Activated CD8-positive, alpha-beta T cell treated with anti-CD3 and anti-CD28 coated beads for 36 hours (primary cell): ENCODE measurements around the gene ANKRD44. TPM values are rescaled to one million over a fixed set of nuclear protein-coding genes. Genes with fewer than 3 reads are reported as not detected.

Experiments
- ATAC-seq: fragments of 200-7000 bp; cut with Tn5 transposase; one replicate; pipeline ENCODE4 v1.10.0; 2021; ENCODE audit warnings: mild to moderate bottlenecking, moderate library complexity
- CTCF ChIA-PET: fragments of 350-600 bp; sonication (Branson Sonifier 250); formaldehyde crosslinking; loops from one replicate; lab custom pipeline; 2021; ENCODE audit warnings: antibody characterized with exemption; lab: Charles Lee
- POLR2A ChIA-PET: fragments of 350-600 bp; sonication (Branson Sonifier 250); formaldehyde crosslinking; loops from one replicate; lab custom pipeline; 2021; ENCODE audit warnings: antibody characterized with exemption; lab: Charles Lee
- DNase-seq: peaks from one replicate; pipeline ENCODE4 v3.0.0-alpha.2; 2020
- H3K27ac Mint-ChIP-seq: one replicate; pipeline ENCODE4 v1.8.0; 2021; ENCODE audit warnings: mild to moderate bottlenecking, mixed read lengths
- H3K27me3 Mint-ChIP-seq: one replicate; pipeline ENCODE4 v1.8.0; 2021; ENCODE audit warnings: mixed read lengths
- H3K36me3 Mint-ChIP-seq: one replicate; pipeline ENCODE4 v1.8.0; 2021; ENCODE audit warnings: low read depth, mixed read lengths
- H3K4me1 Mint-ChIP-seq: one replicate; pipeline ENCODE4 v1.8.0; 2021; ENCODE audit warnings: low read depth, mixed read lengths
- H3K4me3 Mint-ChIP-seq: one replicate; pipeline ENCODE4 v1.8.0; 2021; ENCODE audit warnings: mild to moderate bottlenecking, moderate library complexity, mixed read lengths
- H3K9me3 Mint-ChIP-seq: one replicate; pipeline ENCODE4 v1.8.0; 2021; ENCODE audit warnings: mixed read lengths
- CTCF ChIP-seq: fragments of 200-600 bp; IDR thresholded peaks from one replicate; pipeline ENCODE4 v1.8.0; 2022; ENCODE audit warnings: antibody characterized with exemption, mild to moderate bottlenecking
- intact Hi-C: fragments of 100-400 bp; cut with micrococcal nuclease; formaldehyde crosslinking; loops from one replicate; pipeline ENCODE4 v1.10.0; 2022
- total RNA-seq, 2 experiments: library from RNA; stranded (reverse); gene quantifications; one replicate each; pipeline ENCODE4 v1.2.3, GENCODE V29; 2021

Gene ANKRD44
- total RNA-seq, 2 experiments from 2014 or later: 131 to 132 TPM

GRCh38 chr2:197251576-197251975 is 59.0 kb downstream of the ANKRD44 start:
- DNase-seq (no peak), ATAC-seq (no peak)
- H3K27ac Mint-ChIP-seq: peak overlapping the region; percentile 71
- peaks cover 82% of the 10 kb centered on the region for H3K4me1 Mint-ChIP-seq
- H3K9me3 Mint-ChIP-seq: no peaks in the 10 kb centered on the region
- H3K27me3 Mint-ChIP-seq: no peaks in the 10 kb centered on the region
- peaks cover 40% of the 10 kb centered on the region for H3K36me3 Mint-ChIP-seq
- POLR2A ChIA-PET: interaction anchor here (0.9 to 1.6 kb wide), 3 partner anchors 40 to 183 kb away, joined by 3 to 6 read pairs (median 4); partner anchors contain the start of gene SF3B1
- CTCF ChIA-PET: interaction anchor here (0.8 to 1.9 kb wide), 6 partner anchors 8 to 896 kb away, joined by 3 to 11 read pairs (median 3); no protein-coding TSS in a partner anchor
- no peak for TF ChIP-seq CTCF
- no peak overlapping the region for H3K4me3 Mint-ChIP-seq
- intact Hi-C loops: no loop called here

- ChIA-PET CTCF (interaction anchor here (0.8 to 1.9 kb wide), 9 partner anchors 8 to 896 kb away, joined by 3 to 11 read pairs (median 3); no protein-coding TSS in a partner anchor), POLR2A (interaction anchor here (0.8 to 1.8 kb wide), 7 partner anchors 11 to 184 kb away, joined by 3 to 9 read pairs (median 4); partner anchors contain the start of gene SF3B1)
- intact Hi-C loops: no loop called here
- Mint-ChIP-seq H3K27ac (peak overlapping the region; percentile 71), H3K4me3 (no peak overlapping the region), H3K9me3 (peaks cover 2% of the 10 kb centered on the region), H3K4me1 (peaks cover 82% of the 10 kb centered on the region), H3K27me3 (no peaks in the 10 kb centered on the region), H3K36me3 (peaks cover 43% of the 10 kb centered on the region)
- no peak for TF ChIP-seq CTCF
- ATAC-seq (no peak), DNase-seq (no peak)
Observed at GRCh38 chr2:197251163-197251562, 59.4 kb downstream of the ANKRD44 start.

GRCh38 chr2:197250084-197250397 is 60.5 kb downstream of the ANKRD44 start:
- no peaks in the 10 kb centered on the region for H3K27me3 Mint-ChIP-seq
- intact Hi-C loops: no loop called here
- ATAC-seq: peak; percentile 2
- peak overlapping the region; percentile 61 for H3K4me3 Mint-ChIP-seq
- ChIA-PET CTCF (interaction anchor here (1.1 to 1.9 kb wide), 3 partner anchors 9 to 14 kb away, joined by 3 to 11 read pairs (median 6); no protein-coding TSS in a partner anchor), POLR2A (interaction anchor here (0.6 to 1.8 kb wide), 9 partner anchors 9 to 60 kb away, joined by 3 to 9 read pairs (median 3); no protein-coding TSS in a partner anchor)
- peaks cover 81% of the 10 kb centered on the region for H3K4me1 Mint-ChIP-seq
- DNase-seq: no peak
- no peak for TF ChIP-seq CTCF
- peaks cover 2% of the 10 kb centered on the region for H3K9me3 Mint-ChIP-seq
- peak overlapping the region; percentile 96 for H3K27ac Mint-ChIP-seq
- peaks cover 43% of the 10 kb centered on the region for H3K36me3 Mint-ChIP-seq

- no peak for TF ChIP-seq CTCF
- H3K27me3 Mint-ChIP-seq: no peaks in the 10 kb centered on the region
- H3K4me3 Mint-ChIP-seq: peak overlapping the region; percentile 61
- ChIA-PET CTCF (interaction anchor here (1.1 to 1.9 kb wide), 6 partner anchors 9 to 58 kb away, joined by 3 to 11 read pairs (median 5); no protein-coding TSS in a partner anchor), POLR2A (interaction anchor here (1.0 to 2.0 kb wide), 8 partner anchors 9 to 58 kb away, joined by 3 to 9 read pairs (median 4); no protein-coding TSS in a partner anchor)
- peaks cover 81% of the 10 kb centered on the region for H3K4me1 Mint-ChIP-seq
- peaks cover 44% of the 10 kb centered on the region for H3K36me3 Mint-ChIP-seq
- peak overlapping the region; percentile 96 for H3K27ac Mint-ChIP-seq
- ATAC-seq (peak; percentile 18), DNase-seq (no peak)
- peaks cover 2% of the 10 kb centered on the region for H3K9me3 Mint-ChIP-seq
- intact Hi-C loops: no loop called here
Observed at GRCh38 chr2:197249381-197250083, 61.0 kb downstream of the ANKRD44 start.

GRCh38 chr2:197248623-197249022 is 62.0 kb downstream of the ANKRD44 start:
- CTCF ChIA-PET: interaction anchor here (1.1 to 1.2 kb wide), 4 partner anchors 8 to 59 kb away, joined by 3 to 5 read pairs (median 4); no protein-coding TSS in a partner anchor

More at GRCh38 chr2:197248623-197249022, 62.0 kb downstream of the ANKRD44 start:
- peak; percentile 61 for ATAC-seq
- peak overlapping the region; percentile 96 for H3K27ac Mint-ChIP-seq
- H3K27me3 Mint-ChIP-seq: no peaks in the 10 kb centered on the region
- DNase-seq: peak; percentile 67
- peaks cover 4% of the 10 kb centered on the region for H3K9me3 Mint-ChIP-seq
- H3K36me3 Mint-ChIP-seq: peaks cover 53% of the 10 kb centered on the region
- intact Hi-C loops: no loop called here
- POLR2A ChIA-PET: interaction anchor here (0.7 to 2.0 kb wide), 7 partner anchors 13 to 113 kb away, joined by 3 to 7 read pairs (median 4); no protein-coding TSS in a partner anchor
- H3K4me1 Mint-ChIP-seq: peaks cover 81% of the 10 kb centered on the region
- TF ChIP-seq CTCF: no peak
- peak overlapping the region; percentile 53 for H3K4me3 Mint-ChIP-seq
